Epithelial cell of esophagus (primary cell): ENCODE measurements around the gene RUVBL2.

Source experiments
- DNase-seq: peaks from one replicate; pipeline ENCODE4 v3.0.0; 2010; ENCODE audit warnings: low read depth
- H3K4me3 ChIP-seq: 2 replicates; pipeline ENCODE4 v1.5.1; 2011; ENCODE audit warnings: mild to moderate bottlenecking, low read length, control low read depth
- TF ChIP-seq, protein P1 (sequence below): IDR thresholded peaks from 2 replicates; pipeline ENCODE4 v1.5.1; 2011; ENCODE audit warnings: low read depth, mild to moderate bottlenecking, low read length, control low read depth, inconsistent platforms; ENCODE audit not compliant: insufficient read depth; ENCODE audit errors: missing control alignments

The RUVBL2 gene

DNA sequence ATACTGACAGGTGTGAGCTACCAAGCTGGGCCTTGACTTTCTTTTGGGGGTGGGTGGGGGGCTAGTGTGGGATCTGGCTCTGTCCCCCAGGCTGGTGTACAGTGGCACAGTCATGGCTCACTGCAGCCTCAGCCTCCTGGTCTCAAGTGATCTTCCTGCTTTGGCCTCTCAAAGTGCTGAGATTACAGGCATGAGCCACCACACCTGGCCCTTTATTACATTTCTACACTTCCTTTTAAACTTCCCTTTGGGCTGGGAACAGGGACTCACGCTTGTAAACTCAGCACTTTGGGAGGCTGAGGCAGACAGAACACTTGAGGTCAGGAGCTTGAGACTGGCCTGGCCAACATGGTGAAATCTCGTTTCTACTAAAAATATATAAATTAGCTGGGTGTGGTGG is 16.6 kb upstream of the RUVBL2 start:
- TF ChIP-seq, protein P1, sequence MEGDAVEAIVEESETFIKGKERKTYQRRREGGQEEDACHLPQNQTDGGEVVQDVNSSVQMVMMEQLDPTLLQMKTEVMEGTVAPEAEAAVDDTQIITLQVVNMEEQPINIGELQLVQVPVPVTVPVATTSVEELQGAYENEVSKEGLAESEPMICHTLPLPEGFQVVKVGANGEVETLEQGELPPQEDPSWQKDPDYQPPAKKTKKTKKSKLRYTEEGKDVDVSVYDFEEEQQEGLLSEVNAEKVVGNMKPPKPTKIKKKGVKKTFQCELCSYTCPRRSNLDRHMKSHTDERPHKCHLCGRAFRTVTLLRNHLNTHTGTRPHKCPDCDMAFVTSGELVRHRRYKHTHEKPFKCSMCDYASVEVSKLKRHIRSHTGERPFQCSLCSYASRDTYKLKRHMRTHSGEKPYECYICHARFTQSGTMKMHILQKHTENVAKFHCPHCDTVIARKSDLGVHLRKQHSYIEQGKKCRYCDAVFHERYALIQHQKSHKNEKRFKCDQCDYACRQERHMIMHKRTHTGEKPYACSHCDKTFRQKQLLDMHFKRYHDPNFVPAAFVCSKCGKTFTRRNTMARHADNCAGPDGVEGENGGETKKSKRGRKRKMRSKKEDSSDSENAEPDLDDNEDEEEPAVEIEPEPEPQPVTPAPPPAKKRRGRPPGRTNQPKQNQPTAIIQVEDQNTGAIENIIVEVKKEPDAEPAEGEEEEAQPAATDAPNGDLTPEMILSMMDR: no peak
- DNase-seq: no peak
- no peak overlapping the region for H3K4me3 ChIP-seq

DNA sequence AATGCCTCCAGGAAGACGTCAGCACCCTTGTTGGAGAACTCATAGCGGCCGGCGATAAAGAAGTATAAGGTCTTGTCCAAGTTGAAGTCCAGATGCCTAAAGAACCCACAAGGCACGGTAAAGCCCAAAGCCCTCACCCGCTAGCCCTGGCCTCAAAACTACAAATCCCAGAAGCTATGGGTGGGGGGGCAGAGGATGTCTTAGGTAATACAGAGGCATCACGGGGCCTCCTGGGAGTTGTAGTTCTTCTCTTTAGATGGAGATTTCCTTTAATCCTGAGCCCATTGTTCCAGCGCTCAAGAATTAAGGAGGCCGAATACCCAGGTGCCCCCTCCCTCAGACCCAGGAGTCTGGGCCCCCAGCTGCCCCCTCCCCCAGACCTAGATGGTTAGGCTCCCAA is 11.4 kb upstream of the RUVBL2 start:
- H3K4me3 ChIP-seq: no peak overlapping the region
- DNase-seq: no peak
- TF ChIP-seq, protein P1: no peak

DNA sequence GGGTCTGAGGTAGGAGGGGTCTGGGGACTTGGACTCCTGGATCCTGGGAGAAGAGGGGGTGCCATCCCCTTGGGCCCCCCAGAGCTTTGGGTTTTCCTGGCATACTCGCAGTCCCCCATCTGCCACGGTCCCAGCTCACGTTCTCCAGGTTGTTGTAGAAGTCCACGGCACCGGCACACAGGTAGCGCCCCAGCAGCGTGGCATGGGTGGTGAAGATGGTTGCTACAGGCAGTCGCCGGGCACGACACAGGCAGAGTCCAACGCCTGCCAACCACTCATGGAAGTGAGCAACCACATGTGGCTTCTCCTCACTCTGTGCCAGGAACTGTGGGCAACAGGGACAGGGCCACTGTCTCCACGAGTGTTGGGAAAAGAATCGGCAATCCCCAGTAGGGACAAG is 8.0 kb upstream of the RUVBL2 start:
- no peak overlapping the region for H3K4me3 ChIP-seq
- no peak for DNase-seq
- TF ChIP-seq, protein P1: no peak

DNA sequence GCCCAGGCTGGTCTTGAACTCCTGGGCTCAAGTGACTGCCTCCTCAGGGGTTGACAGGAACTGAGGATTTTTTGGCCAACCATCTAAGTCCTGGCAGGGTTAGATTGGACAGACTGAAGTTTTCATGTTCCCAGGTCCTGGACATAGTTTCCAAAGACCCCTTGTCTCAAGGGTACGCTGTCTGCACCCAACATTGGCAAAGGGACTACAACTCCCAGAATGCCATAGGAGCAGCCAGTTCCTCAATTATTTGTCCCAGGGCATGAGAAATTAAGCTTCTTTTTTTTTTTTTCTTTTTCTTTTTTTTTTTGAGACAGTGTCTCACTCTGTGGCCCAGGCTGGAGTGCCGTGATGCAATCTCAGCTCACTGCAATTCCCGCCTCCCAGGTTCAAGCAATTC is 7.5 kb upstream of the RUVBL2 start:
- TF ChIP-seq, protein P1: no peak
- H3K4me3 ChIP-seq: no peak overlapping the region
- no peak for DNase-seq

DNA sequence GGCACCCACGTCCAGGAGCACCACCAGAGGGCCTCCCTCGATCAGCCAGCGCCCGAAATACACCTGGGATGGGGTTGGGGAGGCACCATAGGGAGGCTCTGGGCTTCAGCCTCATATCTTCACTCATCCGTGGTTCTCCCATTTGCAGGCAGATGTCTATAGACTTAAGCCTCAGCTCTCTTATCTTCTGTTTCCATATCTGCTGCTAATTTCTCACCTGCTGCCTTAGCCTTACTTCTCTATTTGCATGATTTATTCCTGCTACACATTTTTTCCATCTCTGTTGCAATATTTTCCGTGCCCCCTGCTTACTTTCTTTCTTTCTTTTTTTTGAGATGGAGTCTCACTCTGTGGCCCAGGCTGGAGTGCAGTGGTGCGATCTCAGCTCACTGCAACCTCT is 6.4 kb upstream of the RUVBL2 start:
- DNase-seq: no peak
- H3K4me3 ChIP-seq: no peak overlapping the region
- TF ChIP-seq, protein P1: no peak

DNA sequence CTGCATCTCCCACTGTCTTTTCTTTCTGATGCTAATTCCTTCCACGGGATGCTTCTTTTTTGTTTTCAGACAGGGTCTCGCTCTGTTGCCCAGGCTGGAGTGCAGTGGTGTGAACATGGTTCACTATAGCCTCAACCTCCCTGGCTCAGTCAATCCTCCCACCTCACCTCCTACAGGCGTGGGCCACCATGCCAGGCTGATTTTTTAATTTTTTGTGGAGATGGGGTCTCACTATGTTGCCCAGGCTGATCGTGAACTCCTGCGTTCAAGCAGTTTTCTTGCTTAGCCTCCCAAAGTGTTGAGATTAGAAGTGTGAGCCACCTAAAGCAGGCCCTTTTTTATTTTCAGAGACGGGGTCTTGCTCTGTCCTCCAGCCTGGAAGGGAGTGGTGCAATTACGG is 5.4 kb upstream of the RUVBL2 start:
- TF ChIP-seq, protein P1: no peak
- no peak overlapping the region for H3K4me3 ChIP-seq
- DNase-seq: no peak

DNA sequence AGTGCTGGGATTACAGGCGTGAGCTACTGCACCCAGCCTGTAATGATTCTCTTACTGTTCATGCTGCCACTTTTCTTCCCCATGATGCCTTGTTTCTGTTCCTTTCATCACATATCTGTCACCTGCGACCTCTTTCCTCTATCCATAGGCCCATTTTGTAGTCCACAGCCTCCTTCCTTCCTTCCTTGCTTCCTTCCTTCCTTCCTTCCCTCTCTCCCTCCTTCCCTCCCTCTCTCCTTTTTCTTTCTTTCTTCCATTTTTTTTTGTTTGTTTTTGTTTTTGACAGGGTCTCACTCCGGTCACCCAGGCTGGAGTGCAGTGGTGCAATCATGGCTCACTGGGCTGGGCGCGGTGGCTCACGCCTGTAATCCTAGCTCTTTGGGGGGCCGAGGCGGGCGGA is 4.8 kb upstream of the RUVBL2 start:
- no peak overlapping the region for H3K4me3 ChIP-seq
- TF ChIP-seq, protein P1: no peak
- no peak for DNase-seq
